Measurements from ENCODE around the gene ASXL3.

Gene ASXL3

DNA sequence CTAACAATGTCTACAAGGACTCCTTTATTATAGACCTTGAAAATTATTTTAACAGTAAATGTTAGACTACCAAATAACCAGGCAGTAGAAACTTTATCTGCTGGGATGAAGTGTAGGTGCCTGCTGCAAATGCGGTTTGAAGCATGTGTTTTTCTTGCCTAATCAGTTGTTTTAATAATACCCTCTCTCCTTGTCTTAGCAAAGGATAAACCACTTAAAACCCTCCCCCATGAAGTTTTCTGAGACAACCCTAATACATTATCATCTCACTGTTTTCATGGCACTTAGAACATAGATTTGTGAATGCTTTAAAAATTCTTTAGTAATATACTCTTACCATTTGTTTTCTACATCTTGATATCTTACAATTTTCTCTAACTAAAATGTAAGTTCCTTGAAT is 98.6 kb downstream of the ASXL3 start:
- ChIA-PET POLR2A (ENCODE audit: low non-redundant PET) (no interaction called here), CTCF (no interaction called here)
- DNase-seq (ENCODE audit: low spot score), result no peak
- TF ChIP-seq, protein P1, sequence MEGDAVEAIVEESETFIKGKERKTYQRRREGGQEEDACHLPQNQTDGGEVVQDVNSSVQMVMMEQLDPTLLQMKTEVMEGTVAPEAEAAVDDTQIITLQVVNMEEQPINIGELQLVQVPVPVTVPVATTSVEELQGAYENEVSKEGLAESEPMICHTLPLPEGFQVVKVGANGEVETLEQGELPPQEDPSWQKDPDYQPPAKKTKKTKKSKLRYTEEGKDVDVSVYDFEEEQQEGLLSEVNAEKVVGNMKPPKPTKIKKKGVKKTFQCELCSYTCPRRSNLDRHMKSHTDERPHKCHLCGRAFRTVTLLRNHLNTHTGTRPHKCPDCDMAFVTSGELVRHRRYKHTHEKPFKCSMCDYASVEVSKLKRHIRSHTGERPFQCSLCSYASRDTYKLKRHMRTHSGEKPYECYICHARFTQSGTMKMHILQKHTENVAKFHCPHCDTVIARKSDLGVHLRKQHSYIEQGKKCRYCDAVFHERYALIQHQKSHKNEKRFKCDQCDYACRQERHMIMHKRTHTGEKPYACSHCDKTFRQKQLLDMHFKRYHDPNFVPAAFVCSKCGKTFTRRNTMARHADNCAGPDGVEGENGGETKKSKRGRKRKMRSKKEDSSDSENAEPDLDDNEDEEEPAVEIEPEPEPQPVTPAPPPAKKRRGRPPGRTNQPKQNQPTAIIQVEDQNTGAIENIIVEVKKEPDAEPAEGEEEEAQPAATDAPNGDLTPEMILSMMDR (conservative IDR thresholded peaks at IDR 0.05; ENCODE audit: low read depth), result no peak
- no peak overlapping the region for H3K27ac ChIP-seq

DNA sequence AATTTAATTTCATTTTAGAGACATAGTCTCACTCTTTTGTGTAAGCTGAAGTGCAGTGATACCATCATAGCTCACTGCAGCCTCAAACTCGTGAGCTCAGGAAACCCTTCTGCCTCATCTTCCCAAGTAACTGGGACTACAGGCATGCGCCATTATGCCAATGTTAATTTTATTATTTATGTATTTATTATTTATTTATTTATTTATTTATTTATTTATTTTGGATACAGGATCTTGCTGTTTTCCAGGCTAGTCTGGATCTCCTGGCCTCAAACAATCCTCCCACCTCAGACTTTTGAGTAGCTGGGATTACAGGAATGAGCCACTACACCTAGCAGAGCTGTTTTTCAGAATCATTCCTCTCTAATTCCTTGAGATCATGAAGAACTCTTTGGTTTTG is 99.9 kb downstream of the ASXL3 start:
- ChIA-PET POLR2A (ENCODE audit: low non-redundant PET) (no interaction called here), CTCF (no interaction called here)
- DNase-seq (ENCODE audit: low spot score), result no peak
- TF ChIP-seq, protein P1 (conservative IDR thresholded peaks at IDR 0.05; ENCODE audit: low read depth), result no peak
- H3K27ac ChIP-seq, result no peak overlapping the region

DNA sequence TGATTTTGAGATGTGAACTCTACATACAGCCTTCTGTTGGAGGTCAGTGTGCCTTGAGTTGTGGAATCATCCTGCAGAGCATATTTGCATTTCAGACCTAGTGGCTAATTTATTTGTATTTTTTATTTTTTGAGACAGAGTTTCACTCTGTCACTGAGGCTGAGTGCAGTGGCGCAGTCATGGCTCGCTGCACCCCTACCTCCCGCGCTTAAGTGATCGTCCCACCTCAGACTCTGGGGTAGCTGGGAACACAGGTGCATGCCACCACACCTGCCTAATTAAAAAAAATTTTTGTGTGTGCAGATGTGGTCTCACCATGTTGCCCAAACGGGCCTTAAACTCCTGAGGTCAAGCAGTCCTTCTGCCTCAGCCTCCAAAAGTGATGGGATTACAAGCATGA is 104.4 kb downstream of the ASXL3 start:
- CTCF ChIA-PET, result interaction anchor here (0.6 kb wide), 1 partner anchor 629 kb away, joined by 3 read pairs; no protein-coding TSS in a partner anchor
- no peak for DNase-seq (ENCODE audit: low spot score)
- POLR2A ChIA-PET (ENCODE audit: low non-redundant PET), result no interaction called here
- H3K27ac ChIP-seq, result no peak overlapping the region
- TF ChIP-seq, protein P1 (conservative IDR thresholded peaks at IDR 0.05; ENCODE audit: low read depth), result no peak

DNA sequence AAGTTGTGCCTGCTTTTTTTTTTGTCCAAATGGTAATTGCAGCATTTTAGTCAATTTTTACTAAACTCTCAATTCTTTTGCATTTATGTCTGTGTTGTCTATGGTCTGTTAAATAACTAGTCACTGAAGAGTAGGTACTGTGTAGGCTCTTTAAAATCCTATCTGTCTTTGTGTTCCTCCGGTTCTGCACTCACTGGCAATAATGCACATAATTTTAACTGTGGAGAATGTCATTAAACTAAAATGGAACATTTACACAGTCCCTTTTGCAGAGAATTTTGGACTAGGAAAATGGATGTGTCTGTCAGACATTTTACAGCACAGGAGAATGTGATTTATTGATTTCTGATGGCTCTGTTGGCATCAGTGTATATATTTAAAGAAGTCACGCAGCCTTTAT is 116.6 kb downstream of the ASXL3 start:
- CTCF ChIA-PET, result no interaction called here
- DNase-seq (ENCODE audit: low spot score), result no peak
- TF ChIP-seq, protein P1 (conservative IDR thresholded peaks at IDR 0.05; ENCODE audit: low read depth), result no peak
- POLR2A ChIA-PET (ENCODE audit: low non-redundant PET), result no interaction called here
- H3K27ac ChIP-seq, result no peak overlapping the region

DNA sequence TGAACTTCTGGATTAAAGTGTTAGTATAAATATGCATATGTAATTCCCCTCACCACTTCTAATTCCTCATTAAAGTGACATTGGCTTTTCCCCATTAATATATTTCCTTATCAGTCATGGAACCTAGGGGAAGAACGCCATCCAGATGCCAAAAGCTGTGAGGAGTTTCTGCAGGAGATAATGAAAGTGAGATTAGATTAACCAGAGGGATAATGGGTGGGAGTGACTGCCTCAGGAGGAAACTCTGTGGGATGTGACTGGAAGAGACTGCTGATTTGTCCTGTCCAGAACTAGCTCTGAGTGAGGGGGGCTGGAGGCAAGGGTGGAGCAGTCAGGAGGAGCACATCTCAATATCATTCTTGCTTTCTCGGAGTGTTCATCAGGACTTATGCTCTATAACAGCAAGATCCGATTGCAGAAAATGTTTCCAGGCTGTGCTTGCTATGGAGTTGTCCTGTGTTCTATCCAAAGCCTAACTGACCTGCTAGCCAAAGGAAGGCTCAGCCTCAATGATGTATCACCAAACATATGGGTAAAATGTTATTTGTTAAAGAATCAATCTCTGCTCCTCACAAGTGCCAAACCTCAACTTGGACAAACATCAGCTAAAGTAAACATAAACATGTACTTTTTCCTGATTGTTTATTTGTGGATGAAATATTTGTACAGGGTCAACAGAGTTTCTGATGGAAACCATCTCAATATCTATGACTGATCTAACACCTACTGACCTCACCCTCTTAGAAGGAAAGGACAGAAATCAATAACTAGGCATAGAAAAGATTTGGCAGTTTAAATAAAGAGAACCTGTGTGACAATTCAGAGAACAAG is 118.5 kb downstream of the ASXL3 start:
- H3K27ac ChIP-seq, result no peak overlapping the region
- TF ChIP-seq, protein P1 (conservative IDR thresholded peaks at IDR 0.05; ENCODE audit: low read depth), result no peak
- ChIA-PET POLR2A (ENCODE audit: low non-redundant PET) (no interaction called here), CTCF (no interaction called here)
- no peak for DNase-seq (ENCODE audit: low spot score)

DNA sequence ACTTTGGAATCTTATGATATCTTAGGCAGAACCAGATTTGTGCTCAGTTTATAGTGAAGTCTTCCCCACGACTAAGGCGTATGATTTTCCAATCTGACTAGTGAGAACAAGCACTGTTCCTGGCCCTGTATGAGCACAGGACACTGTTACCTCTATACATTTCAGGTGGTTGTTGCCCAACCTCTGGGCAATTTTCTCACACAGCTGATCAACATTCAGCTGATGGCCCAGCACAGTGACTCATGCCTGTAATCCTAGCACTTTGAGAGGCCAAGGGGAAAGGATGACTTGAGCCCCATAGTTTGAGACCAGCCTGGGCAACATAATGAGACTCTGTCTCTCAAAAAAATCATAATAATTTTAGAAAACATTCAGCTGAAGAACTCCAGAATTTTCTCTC is 119.5 kb downstream of the ASXL3 start:
- no peak overlapping the region for H3K27ac ChIP-seq
- TF ChIP-seq, protein P1 (conservative IDR thresholded peaks at IDR 0.05; ENCODE audit: low read depth), result no peak
- ChIA-PET POLR2A (ENCODE audit: low non-redundant PET) (no interaction called here), CTCF (no interaction called here)
- no peak for DNase-seq (ENCODE audit: low spot score)

Measured in RWPE1 (cell line).